NB4 (cell line): ENCODE data around the gene XYLT1.
A peak's percentile ranks its signal among the peaks of the same experiment; 100 is the strongest.

Source experiments
- CTCF ChIP-seq: IDR thresholded peaks from one replicate; pipeline ENCODE4 v1.5.1; 2012; ENCODE audit warnings: low read depth, low read length
- MYC ChIP-seq: IDR thresholded peaks from 2 replicates; pipeline ENCODE4 v1.6.1; 2011; ENCODE audit warnings: low read depth, low read length
- POLR2A ChIP-seq: IDR thresholded peaks from 2 replicates; pipeline ENCODE4 v1.6.1; 2011; ENCODE audit warnings: mild to moderate bottlenecking; ENCODE audit not compliant: insufficient read length; ENCODE audit errors: extremely low read depth

DNA sequence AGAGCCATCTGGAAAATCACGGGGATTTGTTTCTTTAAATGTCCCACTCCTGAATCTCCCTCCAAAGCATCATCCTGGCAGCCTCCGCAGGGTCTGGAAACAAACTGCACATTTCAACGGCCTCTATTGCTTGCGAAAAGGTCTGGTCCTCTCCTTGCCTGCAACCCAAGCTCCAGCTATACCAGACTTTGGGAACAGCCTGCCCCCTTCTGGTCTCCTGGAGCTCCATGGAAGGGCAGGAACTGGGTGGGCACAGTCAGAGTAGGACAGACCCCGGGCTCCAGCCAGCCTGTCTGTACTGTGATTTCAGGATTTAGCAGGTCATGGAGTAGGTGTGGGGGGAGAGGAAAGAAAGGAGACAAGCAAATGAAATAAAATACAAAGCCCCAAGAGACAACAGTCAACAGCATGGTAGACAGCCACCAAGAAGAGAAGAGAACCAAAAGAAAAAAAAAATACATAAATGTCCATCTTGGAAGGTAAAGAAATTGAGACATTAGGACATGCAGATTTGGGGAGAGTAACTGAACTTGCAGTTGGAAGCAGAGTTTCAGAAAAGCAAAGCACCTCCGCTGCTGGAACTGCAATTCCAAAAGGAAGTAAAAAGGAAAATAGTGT lies 2.7 kb downstream of the XYLT1 start:
- TF ChIP-seq CTCF (peak; percentile 64), POLR2A (no peak), MYC (no peak)
